A673 (cell line): ENCODE measurements around the gene PLA2G2A.

Experiments used
- EZH2 ChIP-seq: fragments of 200-600 bp; sonication (generic); IDR thresholded peaks from 2 replicates; pipeline ENCODE4 v1.6.1; 2017; ENCODE audit warnings: borderline replicate concordance, low read depth, mild to moderate bottlenecking, mixed read lengths, antibody characterized with exemption, low read length; ENCODE audit not compliant: poor library complexity, severe bottlenecking
- TF ChIP-seq, protein P1 (sequence below): fragments of 300-800, 200-600 bp; sonication (generic); conservative IDR thresholded peaks from 2 replicates; pipeline ENCODE4 v1.5.1; 2017; ENCODE audit warnings: low read depth, mild to moderate bottlenecking, antibody characterized with exemption, low read length, moderate library complexity, mixed read lengths

DNA sequence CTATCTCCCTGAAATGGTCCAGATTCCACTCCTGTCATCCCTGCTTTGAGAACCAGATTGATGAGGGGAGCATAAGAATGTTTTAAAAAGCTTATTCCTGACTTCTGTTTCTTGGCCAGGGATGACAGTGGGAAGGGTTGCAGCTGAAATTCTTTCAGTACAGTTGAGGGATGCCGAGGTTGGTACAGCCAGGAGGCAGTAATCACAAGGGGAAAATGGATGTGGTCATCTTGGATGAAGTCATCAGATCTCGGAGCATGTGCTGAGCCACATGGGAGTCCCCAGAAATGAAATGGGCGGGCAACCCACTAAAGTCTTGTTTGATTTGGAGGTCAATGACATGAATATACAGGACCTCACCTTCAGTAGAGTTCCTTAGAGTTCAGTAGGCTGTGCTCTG is 37.3 kb downstream of the PLA2G2A start:
- no peak for TF ChIP-seq EZH2
- TF ChIP-seq, protein P1, sequence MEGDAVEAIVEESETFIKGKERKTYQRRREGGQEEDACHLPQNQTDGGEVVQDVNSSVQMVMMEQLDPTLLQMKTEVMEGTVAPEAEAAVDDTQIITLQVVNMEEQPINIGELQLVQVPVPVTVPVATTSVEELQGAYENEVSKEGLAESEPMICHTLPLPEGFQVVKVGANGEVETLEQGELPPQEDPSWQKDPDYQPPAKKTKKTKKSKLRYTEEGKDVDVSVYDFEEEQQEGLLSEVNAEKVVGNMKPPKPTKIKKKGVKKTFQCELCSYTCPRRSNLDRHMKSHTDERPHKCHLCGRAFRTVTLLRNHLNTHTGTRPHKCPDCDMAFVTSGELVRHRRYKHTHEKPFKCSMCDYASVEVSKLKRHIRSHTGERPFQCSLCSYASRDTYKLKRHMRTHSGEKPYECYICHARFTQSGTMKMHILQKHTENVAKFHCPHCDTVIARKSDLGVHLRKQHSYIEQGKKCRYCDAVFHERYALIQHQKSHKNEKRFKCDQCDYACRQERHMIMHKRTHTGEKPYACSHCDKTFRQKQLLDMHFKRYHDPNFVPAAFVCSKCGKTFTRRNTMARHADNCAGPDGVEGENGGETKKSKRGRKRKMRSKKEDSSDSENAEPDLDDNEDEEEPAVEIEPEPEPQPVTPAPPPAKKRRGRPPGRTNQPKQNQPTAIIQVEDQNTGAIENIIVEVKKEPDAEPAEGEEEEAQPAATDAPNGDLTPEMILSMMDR = no peak
